Ishikawa (cell line): ENCODE measurements around the gene ZSCAN5C.

Experiments
- CEBPB ChIP-seq: IDR thresholded peaks from 2 replicates; pipeline ENCODE4 v1.6.1; 2012
- EP300 ChIP-seq: IDR thresholded peaks from 2 replicates; pipeline ENCODE4 v1.6.1; 2012; ENCODE audit warnings: borderline replicate concordance
- FOXM1 ChIP-seq: IDR thresholded peaks from 2 replicates; pipeline ENCODE4 v1.6.1; 2012; ENCODE audit warnings: low read depth, borderline replicate concordance
- NFIC ChIP-seq: IDR thresholded peaks from 2 replicates; pipeline ENCODE4 v1.6.1; 2012
- RAD21 ChIP-seq: IDR thresholded peaks from 2 replicates; pipeline ENCODE4 v1.6.1; 2012; ENCODE audit warnings: low read depth
- TAF1 ChIP-seq: IDR thresholded peaks from 2 replicates; pipeline ENCODE4 v1.6.1; 2012; ENCODE audit warnings: low read depth, mild to moderate bottlenecking
- TCF12 ChIP-seq: IDR thresholded peaks from 2 replicates; pipeline ENCODE4 v1.6.1; 2012; ENCODE audit warnings: low read depth
- TEAD4 ChIP-seq: IDR thresholded peaks from 2 replicates; pipeline ENCODE4 v1.6.1; 2012
- YY1 ChIP-seq: IDR thresholded peaks from 2 replicates; pipeline ENCODE4 v1.6.1; 2012; ENCODE audit warnings: low read depth
- TF ChIP-seq, protein P1 (sequence below): IDR thresholded peaks from 2 replicates; pipeline ENCODE4 v1.6.1; 2012; ENCODE audit warnings: low read depth, mild to moderate bottlenecking
- TF ChIP-seq, protein P2 (sequence below): IDR thresholded peaks from 2 replicates; pipeline ENCODE4 v1.6.1; 2012

DNA sequence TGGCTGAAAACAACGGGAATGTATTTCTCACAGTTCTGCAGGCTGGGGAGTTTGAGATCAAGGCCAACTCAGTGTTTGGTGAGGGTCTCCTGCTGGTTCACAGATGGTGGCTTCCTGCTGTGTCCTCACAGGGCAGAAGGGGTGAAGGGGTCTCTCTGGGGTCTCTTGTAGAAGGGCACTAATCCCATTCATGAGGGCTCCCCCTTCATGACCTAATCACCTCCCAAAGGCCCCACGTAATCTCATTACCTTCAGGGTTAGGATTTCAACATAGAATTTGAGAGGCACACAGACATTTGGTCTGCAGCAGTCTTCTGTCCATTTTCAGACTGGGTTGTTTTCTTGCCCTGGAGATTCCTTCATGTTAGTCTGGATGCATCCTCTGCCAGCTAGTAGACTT is 49.4 kb upstream of the ZSCAN5C start:
- TF ChIP-seq NFIC (no peak), RAD21 (no peak), CEBPB (no peak), EP300 (no peak), TAF1 (no peak), TCF12 (no peak), YY1 (no peak), TEAD4 (no peak), FOXM1 (no peak)
- TF ChIP-seq, protein P1, sequence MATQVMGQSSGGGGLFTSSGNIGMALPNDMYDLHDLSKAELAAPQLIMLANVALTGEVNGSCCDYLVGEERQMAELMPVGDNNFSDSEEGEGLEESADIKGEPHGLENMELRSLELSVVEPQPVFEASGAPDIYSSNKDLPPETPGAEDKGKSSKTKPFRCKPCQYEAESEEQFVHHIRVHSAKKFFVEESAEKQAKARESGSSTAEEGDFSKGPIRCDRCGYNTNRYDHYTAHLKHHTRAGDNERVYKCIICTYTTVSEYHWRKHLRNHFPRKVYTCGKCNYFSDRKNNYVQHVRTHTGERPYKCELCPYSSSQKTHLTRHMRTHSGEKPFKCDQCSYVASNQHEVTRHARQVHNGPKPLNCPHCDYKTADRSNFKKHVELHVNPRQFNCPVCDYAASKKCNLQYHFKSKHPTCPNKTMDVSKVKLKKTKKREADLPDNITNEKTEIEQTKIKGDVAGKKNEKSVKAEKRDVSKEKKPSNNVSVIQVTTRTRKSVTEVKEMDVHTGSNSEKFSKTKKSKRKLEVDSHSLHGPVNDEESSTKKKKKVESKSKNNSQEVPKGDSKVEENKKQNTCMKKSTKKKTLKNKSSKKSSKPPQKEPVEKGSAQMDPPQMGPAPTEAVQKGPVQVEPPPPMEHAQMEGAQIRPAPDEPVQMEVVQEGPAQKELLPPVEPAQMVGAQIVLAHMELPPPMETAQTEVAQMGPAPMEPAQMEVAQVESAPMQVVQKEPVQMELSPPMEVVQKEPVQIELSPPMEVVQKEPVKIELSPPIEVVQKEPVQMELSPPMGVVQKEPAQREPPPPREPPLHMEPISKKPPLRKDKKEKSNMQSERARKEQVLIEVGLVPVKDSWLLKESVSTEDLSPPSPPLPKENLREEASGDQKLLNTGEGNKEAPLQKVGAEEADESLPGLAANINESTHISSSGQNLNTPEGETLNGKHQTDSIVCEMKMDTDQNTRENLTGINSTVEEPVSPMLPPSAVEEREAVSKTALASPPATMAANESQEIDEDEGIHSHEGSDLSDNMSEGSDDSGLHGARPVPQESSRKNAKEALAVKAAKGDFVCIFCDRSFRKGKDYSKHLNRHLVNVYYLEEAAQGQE = no peak
- TF ChIP-seq, protein P2, sequence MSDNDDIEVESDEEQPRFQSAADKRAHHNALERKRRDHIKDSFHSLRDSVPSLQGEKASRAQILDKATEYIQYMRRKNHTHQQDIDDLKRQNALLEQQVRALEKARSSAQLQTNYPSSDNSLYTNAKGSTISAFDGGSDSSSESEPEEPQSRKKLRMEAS = no peak
